Liver (tissue), 3 donors: ENCODE results near the gene MICAL3.

ENCODE experiments used
- CTCF ChIP-seq: fragments of 150-350 bp; IDR thresholded peaks from 2 replicates; pipeline ENCODE4 v1.5.1; 2017; ENCODE audit warnings: improper control_type of control experiment, low read depth, low read length; ENCODE audit not compliant: missing input control
- FOXA1 ChIP-seq: IDR thresholded peaks from 2 replicates; pipeline ENCODE4 v1.6.1; 2016; ENCODE audit warnings: antibody characterized with exemption
- RAD21 ChIP-seq, 2 donors: IDR thresholded peaks; 2 replicates each; pipeline ENCODE4 v1.6.1; 2016; ENCODE audit warnings: antibody characterized with exemption in 2 of 2, mild to moderate bottlenecking in 2 of 2
- RXRA ChIP-seq, 2 donors: IDR thresholded peaks; 2 replicates each; pipeline ENCODE4 v1.6.1; 2017 to 2018; ENCODE audit warnings: antibody characterized with exemption in 2 of 2, mild to moderate bottlenecking in 1 of 2
- SP1 ChIP-seq: IDR thresholded peaks from 2 replicates; pipeline ENCODE4 v1.6.1; 2018; ENCODE audit warnings: antibody characterized with exemption, mild to moderate bottlenecking
- donor health status: healthy.
- donor health status: healthy.

GRCh38 chr22:17823226-17823625 lies 201.1 kb downstream of the MICAL3 start:
- TF ChIP-seq CTCF (no peak), RAD21 (IDR thresholded peaks at IDR 0.05) (no peak), FOXA1 (no peak), SP1 (no peak), RXRA (IDR thresholded peaks at IDR 0.05) (no peak)
